DND-41 (cell line): ENCODE results near the gene MLX.
"Not testable (repeated sequence)": the region's sequence is repeated elsewhere in the genome, so short reads cannot be mapped to it uniquely, and the experiment has no call there.

Experiments used
- ATAC-seq: fragments of 200-7000 bp; cut with Tn5 transposase; 3 replicates; pipeline ENCODE4 v1.9.1; 2021; ENCODE audit warnings: low read depth; ENCODE audit not compliant: insufficient read depth
- DNase-seq: peaks from one replicate; pipeline ENCODE4 v3.0.0-alpha.2; 2020
- H2AFZ ChIP-seq: 2 replicates; pipeline ENCODE4 v1.6.0; 2012; ENCODE audit warnings: low read depth, low read length
- H3K27ac ChIP-seq: 2 replicates; pipeline ENCODE4 v1.5.1; 2012; ENCODE audit warnings: low read length, inconsistent platforms
- H3K27me3 ChIP-seq: fragments of 200-600 bp; sonication (generic); 2 replicates; pipeline ENCODE4 v1.6.0; 2012; ENCODE audit warnings: low read length, mild to moderate bottlenecking, inconsistent platforms; ENCODE audit not compliant: insufficient read depth, poor library complexity
- H3K36me3 ChIP-seq: 2 replicates; pipeline ENCODE4 v1.5.1; 2012; ENCODE audit warnings: low read length, inconsistent platforms; ENCODE audit not compliant: insufficient read depth
- H3K4me1 ChIP-seq: 2 replicates; pipeline ENCODE4 v1.5.1; 2012; ENCODE audit warnings: mild to moderate bottlenecking, low read length; ENCODE audit not compliant: insufficient read depth
- H3K4me2 ChIP-seq: 2 replicates; pipeline ENCODE4 v1.6.0; 2012; ENCODE audit warnings: mild to moderate bottlenecking, moderate library complexity, low read length, inconsistent platforms; ENCODE audit not compliant: insufficient read depth
- H3K4me3 ChIP-seq, 2 experiments: fragments of 200-600 bp in 1 of 2; shearing (Covaris generic) in 1 of 2; 2 replicates each; pipeline ENCODE4 v1.5.1; 2012 to 2016; ENCODE audit warnings: inconsistent platforms in 2 of 2, low read length in 2 of 2, mild to moderate bottlenecking in 2 of 2, low read depth in 1 of 2, moderate library complexity in 1 of 2
- H3K79me2 ChIP-seq: 2 replicates; pipeline ENCODE4 v1.6.0; 2012; ENCODE audit warnings: low read length, inconsistent platforms; ENCODE audit not compliant: insufficient read depth
- H3K9ac ChIP-seq: 2 replicates; pipeline ENCODE4 v1.6.0; 2012; ENCODE audit warnings: low read depth, mild to moderate bottlenecking, inconsistent platforms, low read length, moderate library complexity
- H3K9me3 ChIP-seq: 2 replicates; pipeline ENCODE4 v1.5.1; 2012; ENCODE audit warnings: low read length, moderate library complexity, mild to moderate bottlenecking, inconsistent platforms; ENCODE audit not compliant: insufficient read depth, severe bottlenecking
- H4K20me1 ChIP-seq: 2 replicates; pipeline ENCODE4 v1.6.0; 2012; ENCODE audit warnings: low read length; ENCODE audit not compliant: insufficient read depth
- EZH2 ChIP-seq: IDR thresholded peaks from 3 replicates; pipeline ENCODE4 v1.6.1; 2012; ENCODE audit warnings: borderline replicate concordance, low read depth, mild to moderate bottlenecking, moderate library complexity, low read length, inconsistent platforms; ENCODE audit not compliant: severe bottlenecking
- TF ChIP-seq, protein P1 (sequence below): IDR thresholded peaks from 2 replicates; pipeline ENCODE4 v1.5.1; 2012; ENCODE audit warnings: borderline replicate concordance, low read length, moderate library complexity, mild to moderate bottlenecking; ENCODE audit not compliant: poor library complexity, severe bottlenecking; ENCODE audit errors: extremely low read depth

The MLX gene

DNA sequence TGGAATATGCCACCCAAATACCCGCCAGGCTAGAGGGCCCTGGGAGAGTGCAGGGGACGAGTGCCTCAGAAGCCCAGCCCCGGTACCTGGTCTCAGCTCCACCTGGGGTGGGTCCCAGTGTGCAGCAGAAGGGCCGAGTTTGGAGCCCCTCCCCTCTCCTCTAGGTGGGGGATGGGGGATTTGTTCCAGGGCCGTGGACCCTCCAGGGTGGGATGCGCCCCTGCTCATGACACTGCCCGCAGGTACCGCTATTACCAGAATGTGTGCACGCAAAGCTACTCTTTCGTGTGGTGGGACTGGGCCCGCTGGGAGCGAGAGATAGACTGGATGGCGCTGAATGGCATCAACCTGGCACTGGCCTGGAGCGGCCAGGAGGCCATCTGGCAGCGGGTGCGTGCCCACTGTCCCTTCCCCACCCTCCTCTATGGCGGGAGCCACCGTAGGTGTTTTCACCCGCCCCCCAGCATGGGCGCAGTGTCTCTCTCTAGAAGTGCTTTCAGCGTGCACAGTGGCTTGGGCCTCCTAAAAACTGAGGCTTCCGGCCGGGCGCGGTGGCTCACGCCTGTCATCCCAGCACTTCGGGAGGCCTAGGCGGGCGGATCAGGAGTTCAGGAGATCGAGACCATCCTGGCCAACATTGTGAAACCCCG, 29.6 kb upstream of the MLX start:
- Histone ChIP-seq H4K20me1 (peaks cover 7% of the 10 kb centered on the region; the same call in 1 of the 2 replicates), H3K4me2 (peak overlapping the region; percentile 77), H3K36me3 (peaks cover 21% of the 10 kb centered on the region), H3K79me2 (peaks cover 10% of the 10 kb centered on the region), H3K9ac (peak overlapping the region; percentile 71), H3K4me3 (peak overlapping the region; percentile 36 to 67; a peak in 3 of 4 replicates), H3K27me3 (no peaks in the 10 kb centered on the region), H3K4me1 (peaks cover 39% of the 10 kb centered on the region), H3K9me3 (no peaks in the 10 kb centered on the region), H3K27ac (peak overlapping the region; percentile 59), H2AFZ (no peak overlapping the region)
- DNase-seq (no peak), ATAC-seq (no peak)
- TF ChIP-seq, protein P1, sequence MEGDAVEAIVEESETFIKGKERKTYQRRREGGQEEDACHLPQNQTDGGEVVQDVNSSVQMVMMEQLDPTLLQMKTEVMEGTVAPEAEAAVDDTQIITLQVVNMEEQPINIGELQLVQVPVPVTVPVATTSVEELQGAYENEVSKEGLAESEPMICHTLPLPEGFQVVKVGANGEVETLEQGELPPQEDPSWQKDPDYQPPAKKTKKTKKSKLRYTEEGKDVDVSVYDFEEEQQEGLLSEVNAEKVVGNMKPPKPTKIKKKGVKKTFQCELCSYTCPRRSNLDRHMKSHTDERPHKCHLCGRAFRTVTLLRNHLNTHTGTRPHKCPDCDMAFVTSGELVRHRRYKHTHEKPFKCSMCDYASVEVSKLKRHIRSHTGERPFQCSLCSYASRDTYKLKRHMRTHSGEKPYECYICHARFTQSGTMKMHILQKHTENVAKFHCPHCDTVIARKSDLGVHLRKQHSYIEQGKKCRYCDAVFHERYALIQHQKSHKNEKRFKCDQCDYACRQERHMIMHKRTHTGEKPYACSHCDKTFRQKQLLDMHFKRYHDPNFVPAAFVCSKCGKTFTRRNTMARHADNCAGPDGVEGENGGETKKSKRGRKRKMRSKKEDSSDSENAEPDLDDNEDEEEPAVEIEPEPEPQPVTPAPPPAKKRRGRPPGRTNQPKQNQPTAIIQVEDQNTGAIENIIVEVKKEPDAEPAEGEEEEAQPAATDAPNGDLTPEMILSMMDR = no peak
- no peak for TF ChIP-seq EZH2

- H3K36me3 ChIP-seq = peaks cover 25% of the 10 kb centered on the region
- no peak overlapping the region for H3K9ac ChIP-seq
- ATAC-seq = no peak
- DNase-seq = no peak
- H3K79me2 ChIP-seq = peaks cover 10% of the 10 kb centered on the region
- H2AFZ ChIP-seq = no peak overlapping the region
- peaks cover 35% of the 10 kb centered on the region for H3K4me1 ChIP-seq
- no peak for TF ChIP-seq EZH2
- TF ChIP-seq, protein P1 = no peak
- H3K27me3 ChIP-seq = no peaks in the 10 kb centered on the region
- no peak overlapping the region for H3K4me3 ChIP-seq
- no peaks in the 10 kb centered on the region for H3K9me3 ChIP-seq
- H4K20me1 ChIP-seq = peaks cover 7% of the 10 kb centered on the region; the same call in 1 of the 2 replicates
- peak overlapping the region; percentile 30; the same call in 1 of the 2 replicates for H3K4me2 ChIP-seq
- H3K27ac ChIP-seq = no peak overlapping the region
Measured at GRCh38 chr17:42537826-42538451, 29.0 kb upstream of the MLX start.

- H3K27ac ChIP-seq = no peak overlapping the region
- ATAC-seq (no peak), DNase-seq (no peak)
- peaks cover 7% of the 10 kb centered on the region; the same call in 1 of the 2 replicates for H4K20me1 ChIP-seq
- no peaks in the 10 kb centered on the region for H3K27me3 ChIP-seq
- peaks cover 31% of the 10 kb centered on the region for H3K36me3 ChIP-seq
- H3K4me1 ChIP-seq = peaks cover 30% of the 10 kb centered on the region
- no peak overlapping the region for H2AFZ ChIP-seq
- peaks cover 10% of the 10 kb centered on the region for H3K79me2 ChIP-seq
- H3K4me2 ChIP-seq = no peak overlapping the region
- no peak overlapping the region for H3K4me3 ChIP-seq
- H3K9me3 ChIP-seq = no peaks in the 10 kb centered on the region
- H3K9ac ChIP-seq = no peak overlapping the region
- no peak for TF ChIP-seq EZH2
Measured at GRCh38 chr17:42538482-42538881, 28.4 kb upstream of the MLX start.

DNA sequence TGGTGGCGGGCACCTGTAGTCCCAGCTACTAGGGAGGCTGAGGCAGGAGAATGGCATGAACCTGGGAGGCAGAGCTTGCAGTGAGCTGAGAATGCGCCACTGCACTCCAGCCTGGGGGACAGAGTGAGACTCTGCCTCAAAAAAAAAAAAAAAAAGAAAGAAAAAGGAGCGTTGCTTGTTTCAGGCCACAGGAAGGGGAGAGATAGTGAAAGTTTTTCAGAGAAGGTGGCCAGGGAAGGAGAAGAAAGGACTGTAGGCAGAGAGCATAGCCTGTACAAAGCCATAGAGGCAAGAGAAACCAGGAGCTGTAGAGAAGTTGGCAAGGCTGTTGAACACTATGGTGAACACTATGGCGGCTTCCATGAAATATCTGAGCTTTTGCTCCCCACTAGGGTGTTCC, 26.3 kb upstream of the MLX start:
- H3K79me2 ChIP-seq, H3K9ac ChIP-seq, H3K4me2 ChIP-seq, ATAC-seq, H3K4me3 ChIP-seq, DNase-seq, H3K9me3 ChIP-seq, H3K27me3 ChIP-seq, H4K20me1 ChIP-seq, H2AFZ ChIP-seq, H3K27ac ChIP-seq: not testable (repeated sequence)
- Histone ChIP-seq H3K36me3 (peaks cover 35% of the 10 kb centered on the region), H3K4me1 (peaks cover 20% of the 10 kb centered on the region)
